SK-N-SH (cell line): Measurements from ENCODE around the gene CUX1. TPM values are rescaled to one million over a fixed set of nuclear protein-coding genes. Genes with fewer than 3 reads are reported as not detected.

Source experiments
- CTCF ChIA-PET: fragments of 300-600, 350-600 bp; formaldehyde crosslinking; extraction: SDS; loops from one replicate; lab custom pipeline; 2021; lab: Yijun Ruan, JAX
- POLR2A ChIA-PET: fragments of 350-600 bp; sonication (Branson Sonifier 250); formaldehyde crosslinking; extraction: SDS; loops from one replicate; lab custom pipeline; 2020; ENCODE audit warnings: antibody characterized with exemption, inconsistent platforms; lab: Yijun Ruan, JAX
- DNase-seq: peaks from one replicate; pipeline ENCODE4 v3.0.0; 2012
- H2AFZ ChIP-seq: fragments of 200-600 bp; sonication (generic); 2 replicates; pipeline ENCODE4 v1.8.1; 2016; ENCODE audit warnings: antibody characterized with exemption, mild to moderate bottlenecking, low read depth
- H3F3A ChIP-seq: fragments of 200-600 bp; sonication (generic); replicated peaks from 2 replicates; pipeline ENCODE3; 2016; ENCODE audit warnings: antibody characterized with exemption, mild to moderate bottlenecking; ENCODE audit not compliant: insufficient read depth
- H3K27ac ChIP-seq, 2 experiments: fragments of 200-500 bp in 1 of 2; fragments of 200-600 bp in 1 of 2; sonication (Bioruptor generic) in 1 of 2; sonication (generic), shearing (Covaris generic) in 1 of 2; 2 replicates each; pipeline versions ENCODE4 v1.5.1 to v1.6.1; 2014 to 2016; ENCODE audit warnings: low read depth in 2 of 2, inconsistent platforms in 1 of 2, low read length in 1 of 2, mild to moderate bottlenecking in 1 of 2, mixed read lengths in 1 of 2
- H3K27me3 ChIP-seq: fragments of 200-600 bp; sonication (generic), shearing (Covaris generic); 2 replicates; pipeline ENCODE4 v1.6.1; 2016; ENCODE audit warnings: mixed run types; ENCODE audit not compliant: insufficient read depth
- H3K36me3 ChIP-seq, 2 experiments: fragments of 200-500 bp in 1 of 2; fragments of 200-600 bp in 1 of 2; sonication (Bioruptor generic) in 1 of 2; sonication (generic) in 1 of 2; replicated peaks in 1 of 2; 2 replicates each; pipeline versions ENCODE3 to v1.5.1; 2014 to 2016; ENCODE audit warnings: low read length in 1 of 2, mild to moderate bottlenecking in 1 of 2; ENCODE audit not compliant: insufficient read depth in 2 of 2, control insufficient read depth in 1 of 2
- H3K4me1 ChIP-seq, 2 experiments: fragments of 200-500 bp in 1 of 2; fragments of 200-600 bp in 1 of 2; sonication (Bioruptor generic) in 1 of 2; sonication (generic), shearing (Covaris generic) in 1 of 2; 2 replicates each; pipeline versions ENCODE4 v1.5.1 to v1.6.1; 2014 to 2016; ENCODE audit warnings: low read depth in 1 of 2, low read length in 1 of 2, mixed run types in 1 of 2; ENCODE audit not compliant: insufficient read depth in 2 of 2, control insufficient read depth in 1 of 2
- H3K4me2 ChIP-seq: fragments of 200-600 bp; sonication (generic), shearing (Covaris generic); 2 replicates; pipeline ENCODE4 v1.6.1; 2017; ENCODE audit warnings: mixed run types
- H3K4me3 ChIP-seq, 2 experiments: fragments of 200-500 bp in 1 of 2; fragments of 200-600 bp in 1 of 2; sonication (Bioruptor generic) in 1 of 2; sonication (generic), shearing (Covaris generic) in 1 of 2; 2 replicates each; pipeline versions ENCODE4 v1.5.1 to v1.8.1; 2014 to 2016; ENCODE audit warnings: low read depth in 2 of 2, inconsistent platforms in 1 of 2, low read length in 1 of 2, mild to moderate bottlenecking in 1 of 2, mixed read lengths in 1 of 2, moderate library complexity in 1 of 2
- H3K79me2 ChIP-seq: fragments of 200-600 bp; sonication (generic); 2 replicates; pipeline ENCODE4 v1.8.1; 2017; ENCODE audit warnings: mild to moderate bottlenecking; ENCODE audit not compliant: insufficient read depth
- H3K9ac ChIP-seq: fragments of 200-600 bp; sonication (generic); 2 replicates; pipeline ENCODE4 v1.6.1; 2017; ENCODE audit warnings: mixed run types
- H3K9me2 ChIP-seq: fragments of 200-600 bp; sonication (generic); 2 replicates; pipeline ENCODE4 v1.6.1; 2017; ENCODE audit warnings: mixed run types
- H3K9me3 ChIP-seq: fragments of 200-600 bp; sonication (generic); 2 replicates; pipeline ENCODE4 v1.6.1; 2017; ENCODE audit warnings: mixed run types, mild to moderate bottlenecking, moderate library complexity
- H4K20me1 ChIP-seq: fragments of 200-600 bp; sonication (generic); 2 replicates; pipeline ENCODE4 v1.6.1; 2017; ENCODE audit warnings: mild to moderate bottlenecking, mixed run types; ENCODE audit not compliant: insufficient read depth
- CHD2 ChIP-seq: fragments of 150-350 bp; IDR thresholded peaks from 2 replicates; pipeline ENCODE4 v1.6.1; 2018; ENCODE audit warnings: low read length; ENCODE audit not compliant: partially characterized antibody
- EP300 ChIP-seq, 2 experiments: IDR thresholded peaks; 2 replicates each; pipeline versions ENCODE4 v1.4.0 to v1.6.1; 2012; ENCODE audit warnings: borderline replicate concordance in 1 of 2, low read depth in 1 of 2, low read length in 1 of 2
- FOSL2 ChIP-seq: IDR thresholded peaks from 2 replicates; pipeline ENCODE4 v1.4.0; 2012; ENCODE audit warnings: low read depth, mild to moderate bottlenecking, moderate library complexity, borderline replicate concordance
- FOXJ3 ChIP-seq: sonication (generic); formaldehyde crosslinking; IDR thresholded peaks from 2 replicates; pipeline ENCODE4 v1.5.1; 2020; ENCODE audit warnings: mild to moderate bottlenecking, missing genetic modification reagents
- JUND ChIP-seq: IDR thresholded peaks from 2 replicates; pipeline ENCODE4 v1.4.0; 2012
- MEF2A ChIP-seq: IDR thresholded peaks from 2 replicates; pipeline ENCODE4 v1.4.0; 2012; ENCODE audit warnings: low read depth, borderline replicate concordance
- MXI1 ChIP-seq: IDR thresholded peaks from 2 replicates; pipeline ENCODE4 v1.6.1; 2012; ENCODE audit warnings: mild to moderate bottlenecking, low read depth, low read length, improper control_type of control experiment
- NRF1 ChIP-seq: IDR thresholded peaks from 2 replicates; pipeline ENCODE4 v1.6.1; 2012; ENCODE audit warnings: low read depth, mild to moderate bottlenecking, low read length
- POLR2AphosphoS5 ChIP-seq: IDR thresholded peaks from 2 replicates; pipeline ENCODE4 v1.6.1; 2012; ENCODE audit warnings: low read depth, low read length
- RAD21 ChIP-seq: IDR thresholded peaks from 2 replicates; pipeline ENCODE4 v1.6.1; 2012; ENCODE audit warnings: mild to moderate bottlenecking, low read length
- RCOR1 ChIP-seq: fragments of 150-350 bp; IDR thresholded peaks from 2 replicates; pipeline ENCODE4 v1.6.1; 2017; ENCODE audit warnings: antibody characterized with exemption, low read length
- SMC3 ChIP-seq: IDR thresholded peaks from 2 replicates; pipeline ENCODE4 v1.6.1; 2012; ENCODE audit warnings: low read depth, low read length, improper control_type of control experiment
- TAF1 ChIP-seq: IDR thresholded peaks from 2 replicates; pipeline ENCODE4 v1.6.1; 2012; ENCODE audit warnings: low read depth, mild to moderate bottlenecking, low read length, moderate library complexity, borderline replicate concordance
- TEAD4 ChIP-seq: IDR thresholded peaks from 2 replicates; pipeline ENCODE4 v1.4.0; 2012; ENCODE audit warnings: mild to moderate bottlenecking, borderline replicate concordance; ENCODE audit not compliant: insufficient read depth
- YY1 ChIP-seq: IDR thresholded peaks from 2 replicates; pipeline ENCODE4 v1.4.0; 2012; ENCODE audit warnings: low read depth, mild to moderate bottlenecking
- WGBS: methylation state at CpG from one replicate; pipeline ENCODE4 v1.1.6; 2017; ENCODE audit warnings: low lambda C conversion rate; 5-methylcytosine and 5-hydroxymethylcytosine counted together
- polyA plus RNA-seq, 3 experiments: library from polyadenylated mRNA; depleted of rRNA; stranded (reverse); fragments of >200 nt; gene quantifications; 2 replicates each; pipeline ENCODE4 v1.2.3, GENCODE V29; 2012
- TF ChIP-seq, protein P1 (sequence below): IDR thresholded peaks from 2 replicates; pipeline ENCODE4; 2012
- TF ChIP-seq, protein P2 (sequence below): IDR thresholded peaks from 2 replicates; pipeline ENCODE4 v1.4.0; 2012; ENCODE audit warnings: low read depth, borderline replicate concordance
- TF ChIP-seq, protein P3 (sequence below): fragments of 150-350 bp; IDR thresholded peaks from 2 replicates; pipeline ENCODE4 v1.6.1; 2016; ENCODE audit warnings: mild to moderate bottlenecking, low read depth, low read length
- TF ChIP-seq, protein P4 (sequence below): IDR thresholded peaks from 2 replicates; pipeline ENCODE4 v1.6.1; 2012; ENCODE audit warnings: mild to moderate bottlenecking, low read depth, low read length, moderate library complexity

The CUX1 gene
- polyA plus RNA-seq, 1 of the 3 experiments (the other 2 are of a cell fraction): 68.6 TPM

DNA sequence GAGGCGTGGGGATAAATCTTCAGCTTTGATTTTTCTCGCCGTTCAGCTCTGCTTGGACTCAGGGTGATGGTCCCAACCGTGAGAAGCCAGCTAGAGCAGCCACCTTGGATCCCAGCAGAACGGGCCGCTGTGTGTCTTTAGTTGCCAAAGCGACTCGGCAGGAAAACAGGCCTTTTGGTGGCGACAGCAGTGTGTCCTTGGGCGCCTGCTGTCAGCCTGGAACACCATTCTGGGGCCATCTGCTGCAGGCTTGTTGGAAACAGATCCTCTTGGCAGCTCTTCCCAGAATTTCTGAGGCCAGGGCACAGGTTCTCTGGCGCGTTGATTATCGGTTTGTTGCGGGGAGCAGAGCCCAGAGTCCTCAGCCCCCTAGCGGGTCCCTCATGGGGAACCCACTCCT, 97.6 kb downstream of the CUX1 start:
- no peaks in the 10 kb centered on the region for H3K27me3 ChIP-seq
- no peak overlapping the region for H2AFZ ChIP-seq
- TF ChIP-seq CHD2 (peak; percentile 30), POLR2AphosphoS5 (no peak), EP300 (IDR thresholded peaks at IDR 0.05; ENCODE audit: borderline replicate concordance in 1 of 2, low read depth in 1 of 2, low read length in 1 of 2) (peak in 1 of 2 experiments; percentile 55; a peak in 1 of 4 replicates), MXI1 (0 out of 2 replicates have a peak, but pooled peaks have one; percentile 26), NRF1 (no peak), RAD21 (peak; percentile 55), JUND (no peak), TEAD4 (no peak), RCOR1 (peak; percentile 74)
- H3K4me1 ChIP-seq: peaks cover 0 to 47% of the 10 kb centered on the region in 2 experiments; a peak in 1 of 4 replicates
- no peaks in the 10 kb centered on the region for H3F3A ChIP-seq
- no peak overlapping the region for H3K4me2 ChIP-seq
- H3K27ac ChIP-seq: peak overlapping the region in 1 of 2 experiments; percentile 0; a peak in 1 of 4 replicates
- no peaks in the 10 kb centered on the region for H3K9me3 ChIP-seq
- ChIA-PET CTCF (interaction anchor here (0.8 to 1.1 kb wide), 3 partner anchors 9 to 58 kb away, joined by 3 read pairs; no protein-coding TSS in a partner anchor), POLR2A (interaction anchor here (0.7 kb wide), 1 partner anchor 9 kb away, joined by 3 read pairs; no protein-coding TSS in a partner anchor)
- WGBS: 92% methylated on average over 10 of the region's 15 CpGs
- no peak overlapping the region for H3K4me3 ChIP-seq
- H3K9ac ChIP-seq: no peak overlapping the region
- peaks cover 7% of the 10 kb centered on the region; the same call in 1 of the 2 replicates for H4K20me1 ChIP-seq
- peaks cover 15 to 22% of the 10 kb centered on the region in 2 experiments for H3K36me3 ChIP-seq
- H3K9me2 ChIP-seq: no peaks in the 10 kb centered on the region
- DNase-seq: peak; percentile 69
- peaks cover 63% of the 10 kb centered on the region for H3K79me2 ChIP-seq

GRCh38 chr7:101916041-101916800, 98.8 kb downstream of the CUX1 start:
- ChIA-PET POLR2A (no interaction called here), CTCF (interaction anchor here (0.9 kb wide), 1 partner anchor 16 kb away, joined by 3 read pairs; no protein-coding TSS in a partner anchor)
- no peak overlapping the region for H3K4me3 ChIP-seq
- H3K27ac ChIP-seq: peak overlapping the region in 1 of 2 experiments; percentile 7; a peak in 1 of 4 replicates
- peaks cover 4% of the 10 kb centered on the region; the same call in 1 of the 2 replicates for H4K20me1 ChIP-seq
- no peak overlapping the region for H3K4me2 ChIP-seq
- no peak for DNase-seq
- peaks cover 15 to 22% of the 10 kb centered on the region in 2 experiments for H3K36me3 ChIP-seq
- H3K4me1 ChIP-seq: peaks cover 0 to 43% of the 10 kb centered on the region in 2 experiments; a peak in 1 of 4 replicates
- H3K9me3 ChIP-seq: no peaks in the 10 kb centered on the region
- peaks cover 63% of the 10 kb centered on the region for H3K79me2 ChIP-seq
- H3F3A ChIP-seq: no peaks in the 10 kb centered on the region
- 96% methylated on average over 31 of the region's 31 CpGs for WGBS
- no peaks in the 10 kb centered on the region for H3K27me3 ChIP-seq
- H2AFZ ChIP-seq: no peak overlapping the region
- H3K9ac ChIP-seq: no peak overlapping the region
- H3K9me2 ChIP-seq: no peaks in the 10 kb centered on the region
- TF ChIP-seq FOXJ3 (CRISPR knock-in tag): no peak
- no peak for TF ChIP-seq SMC3
- TF ChIP-seq TAF1: no peak
- TF ChIP-seq, protein P1, sequence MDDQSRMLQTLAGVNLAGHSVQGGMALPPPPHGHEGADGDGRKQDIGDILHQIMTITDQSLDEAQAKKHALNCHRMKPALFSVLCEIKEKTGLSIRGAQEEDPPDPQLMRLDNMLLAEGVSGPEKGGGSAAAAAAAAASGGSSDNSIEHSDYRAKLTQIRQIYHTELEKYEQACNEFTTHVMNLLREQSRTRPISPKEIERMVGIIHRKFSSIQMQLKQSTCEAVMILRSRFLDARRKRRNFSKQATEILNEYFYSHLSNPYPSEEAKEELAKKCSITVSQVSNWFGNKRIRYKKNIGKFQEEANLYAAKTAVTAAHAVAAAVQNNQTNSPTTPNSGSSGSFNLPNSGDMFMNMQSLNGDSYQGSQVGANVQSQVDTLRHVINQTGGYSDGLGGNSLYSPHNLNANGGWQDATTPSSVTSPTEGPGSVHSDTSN: no peak
- no peak for TF ChIP-seq TEAD4
- TF ChIP-seq YY1: no peak
- TF ChIP-seq, protein P2, sequence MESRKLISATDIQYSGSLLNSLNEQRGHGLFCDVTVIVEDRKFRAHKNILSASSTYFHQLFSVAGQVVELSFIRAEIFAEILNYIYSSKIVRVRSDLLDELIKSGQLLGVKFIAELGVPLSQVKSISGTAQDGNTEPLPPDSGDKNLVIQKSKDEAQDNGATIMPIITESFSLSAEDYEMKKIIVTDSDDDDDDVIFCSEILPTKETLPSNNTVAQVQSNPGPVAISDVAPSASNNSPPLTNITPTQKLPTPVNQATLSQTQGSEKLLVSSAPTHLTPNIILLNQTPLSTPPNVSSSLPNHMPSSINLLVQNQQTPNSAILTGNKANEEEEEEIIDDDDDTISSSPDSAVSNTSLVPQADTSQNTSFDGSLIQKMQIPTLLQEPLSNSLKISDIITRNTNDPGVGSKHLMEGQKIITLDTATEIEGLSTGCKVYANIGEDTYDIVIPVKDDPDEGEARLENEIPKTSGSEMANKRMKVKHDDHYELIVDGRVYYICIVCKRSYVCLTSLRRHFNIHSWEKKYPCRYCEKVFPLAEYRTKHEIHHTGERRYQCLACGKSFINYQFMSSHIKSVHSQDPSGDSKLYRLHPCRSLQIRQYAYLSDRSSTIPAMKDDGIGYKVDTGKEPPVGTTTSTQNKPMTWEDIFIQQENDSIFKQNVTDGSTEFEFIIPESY: no peak
- TF ChIP-seq MEF2A: no peak
- TF ChIP-seq, protein P3, sequence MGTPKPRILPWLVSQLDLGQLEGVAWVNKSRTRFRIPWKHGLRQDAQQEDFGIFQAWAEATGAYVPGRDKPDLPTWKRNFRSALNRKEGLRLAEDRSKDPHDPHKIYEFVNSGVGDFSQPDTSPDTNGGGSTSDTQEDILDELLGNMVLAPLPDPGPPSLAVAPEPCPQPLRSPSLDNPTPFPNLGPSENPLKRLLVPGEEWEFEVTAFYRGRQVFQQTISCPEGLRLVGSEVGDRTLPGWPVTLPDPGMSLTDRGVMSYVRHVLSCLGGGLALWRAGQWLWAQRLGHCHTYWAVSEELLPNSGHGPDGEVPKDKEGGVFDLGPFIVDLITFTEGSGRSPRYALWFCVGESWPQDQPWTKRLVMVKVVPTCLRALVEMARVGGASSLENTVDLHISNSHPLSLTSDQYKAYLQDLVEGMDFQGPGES: no peak
- TF ChIP-seq FOSL2: no peak
- TF ChIP-seq, protein P4, sequence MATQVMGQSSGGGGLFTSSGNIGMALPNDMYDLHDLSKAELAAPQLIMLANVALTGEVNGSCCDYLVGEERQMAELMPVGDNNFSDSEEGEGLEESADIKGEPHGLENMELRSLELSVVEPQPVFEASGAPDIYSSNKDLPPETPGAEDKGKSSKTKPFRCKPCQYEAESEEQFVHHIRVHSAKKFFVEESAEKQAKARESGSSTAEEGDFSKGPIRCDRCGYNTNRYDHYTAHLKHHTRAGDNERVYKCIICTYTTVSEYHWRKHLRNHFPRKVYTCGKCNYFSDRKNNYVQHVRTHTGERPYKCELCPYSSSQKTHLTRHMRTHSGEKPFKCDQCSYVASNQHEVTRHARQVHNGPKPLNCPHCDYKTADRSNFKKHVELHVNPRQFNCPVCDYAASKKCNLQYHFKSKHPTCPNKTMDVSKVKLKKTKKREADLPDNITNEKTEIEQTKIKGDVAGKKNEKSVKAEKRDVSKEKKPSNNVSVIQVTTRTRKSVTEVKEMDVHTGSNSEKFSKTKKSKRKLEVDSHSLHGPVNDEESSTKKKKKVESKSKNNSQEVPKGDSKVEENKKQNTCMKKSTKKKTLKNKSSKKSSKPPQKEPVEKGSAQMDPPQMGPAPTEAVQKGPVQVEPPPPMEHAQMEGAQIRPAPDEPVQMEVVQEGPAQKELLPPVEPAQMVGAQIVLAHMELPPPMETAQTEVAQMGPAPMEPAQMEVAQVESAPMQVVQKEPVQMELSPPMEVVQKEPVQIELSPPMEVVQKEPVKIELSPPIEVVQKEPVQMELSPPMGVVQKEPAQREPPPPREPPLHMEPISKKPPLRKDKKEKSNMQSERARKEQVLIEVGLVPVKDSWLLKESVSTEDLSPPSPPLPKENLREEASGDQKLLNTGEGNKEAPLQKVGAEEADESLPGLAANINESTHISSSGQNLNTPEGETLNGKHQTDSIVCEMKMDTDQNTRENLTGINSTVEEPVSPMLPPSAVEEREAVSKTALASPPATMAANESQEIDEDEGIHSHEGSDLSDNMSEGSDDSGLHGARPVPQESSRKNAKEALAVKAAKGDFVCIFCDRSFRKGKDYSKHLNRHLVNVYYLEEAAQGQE: no peak
